Measurements from ENCODE around the gene TTC21B.

TTC21B gene

GRCh38 chr2:165827016-165827920 is 126.3 kb downstream of the TTC21B start:
- Histone ChIP-seq H3K9me3 (ENCODE audit: severe bottlenecking) (no peaks in the 10 kb centered on the region), H3K27ac (no peak overlapping the region), H3K4me3 (ENCODE audit: low read depth, low read length) (no peak overlapping the region), H3K27me3 (ENCODE audit: insufficient read depth, low read depth, severe bottlenecking) (no peaks in the 10 kb centered on the region), H3K36me3 (no peaks in the 10 kb centered on the region)
- no peak for TF ChIP-seq CTCF (IDR thresholded peaks at IDR 0.05; ENCODE audit: low read depth, low read length)
- DNase-seq, result no peak

GRCh38 chr2:165825041-165825440 is 128.5 kb downstream of the TTC21B start:
- H3K9me3 ChIP-seq (ENCODE audit: severe bottlenecking), result no peaks in the 10 kb centered on the region
- DNase-seq, result no peak
- H3K36me3 ChIP-seq, result no peaks in the 10 kb centered on the region
- H3K4me3 ChIP-seq (ENCODE audit: low read depth, low read length), result no peak overlapping the region
- no peak overlapping the region for H3K27ac ChIP-seq
- no peak for TF ChIP-seq CTCF (IDR thresholded peaks at IDR 0.05; ENCODE audit: low read depth, low read length)
- H3K27me3 ChIP-seq (ENCODE audit: insufficient read depth, low read depth, severe bottlenecking), result no peaks in the 10 kb centered on the region
